Activated effector memory CD4-positive, alpha-beta T cell treated with anti-CD3 and anti-CD28 coated beads, Interleukin-2, amount 50 U/mL, for 16 hours (primary cell): Measurements from ENCODE around the gene PIM3.
"Not testable (repeated sequence)": the region's sequence is repeated elsewhere in the genome, so short reads cannot be mapped to it uniquely, and the experiment has no call there.

Experiments
- DNase-seq: peaks from one replicate; pipeline ENCODE4 v3.0.0-alpha.2; 2020

PIM3 gene

GRCh38 chr22:49968831-49969661, 8.5 kb downstream of the PIM3 start:
- peak; percentile 67 for DNase-seq

GRCh38 chr22:49969751-49970527, 9.4 kb downstream of the PIM3 start:
- DNase-seq: peak; percentile 71

- DNase-seq: peak; percentile 98
Observed at GRCh38 chr22:49970528-49971231, 10.1 kb downstream of the PIM3 start.

- DNase-seq: peak; percentile 89
Observed at GRCh38 chr22:49971232-49972162, 10.9 kb downstream of the PIM3 start.

- peak; percentile 65 for DNase-seq
Observed at GRCh38 chr22:49972163-49973017, 11.8 kb downstream of the PIM3 start.

- peak; percentile 48 for DNase-seq
Observed at GRCh38 chr22:49973018-49973961, 12.7 kb downstream of the PIM3 start.

GRCh38 chr22:49975543-49976389, 15.2 kb downstream of the PIM3 start:
- peak; percentile 81 for DNase-seq

- peak; percentile 85 for DNase-seq
Observed at GRCh38 chr22:49976439-49977175, 16.0 kb downstream of the PIM3 start.

- peak; percentile 42 for DNase-seq
Observed at GRCh38 chr22:49977578-49977977, 17.0 kb downstream of the PIM3 start.

- DNase-seq: peak; percentile 74
Observed at GRCh38 chr22:49979587-49980264, 19.2 kb downstream of the PIM3 start.

GRCh38 chr22:49981799-49982198, 21.2 kb downstream of the PIM3 start:
- DNase-seq: not testable (repeated sequence)

- DNase-seq: peak; percentile 81
Observed at GRCh38 chr22:49983148-49984042, 22.8 kb downstream of the PIM3 start.

- no peak for DNase-seq
Observed at GRCh38 chr22:49986325-49986724, 25.8 kb downstream of the PIM3 start.

- peak; percentile 21 for DNase-seq
Observed at GRCh38 chr22:49989826-49990225, 29.3 kb downstream of the PIM3 start.

GRCh38 chr22:49991167-49991566, 30.6 kb downstream of the PIM3 start:
- no peak for DNase-seq

- DNase-seq: peak; percentile 36
Observed at GRCh38 chr22:49991907-49992533, 31.4 kb downstream of the PIM3 start.
